ENCODE measurements around the gene VHLL. TPM values are rescaled to one million over a fixed set of nuclear protein-coding genes. Genes with fewer than 3 reads are reported as not detected.
A peak's percentile ranks its signal among the peaks of the same experiment; 100 is the strongest.

Gene VHLL
- total and polyA plus RNA-seq, 7 donors: not detected

DNA sequence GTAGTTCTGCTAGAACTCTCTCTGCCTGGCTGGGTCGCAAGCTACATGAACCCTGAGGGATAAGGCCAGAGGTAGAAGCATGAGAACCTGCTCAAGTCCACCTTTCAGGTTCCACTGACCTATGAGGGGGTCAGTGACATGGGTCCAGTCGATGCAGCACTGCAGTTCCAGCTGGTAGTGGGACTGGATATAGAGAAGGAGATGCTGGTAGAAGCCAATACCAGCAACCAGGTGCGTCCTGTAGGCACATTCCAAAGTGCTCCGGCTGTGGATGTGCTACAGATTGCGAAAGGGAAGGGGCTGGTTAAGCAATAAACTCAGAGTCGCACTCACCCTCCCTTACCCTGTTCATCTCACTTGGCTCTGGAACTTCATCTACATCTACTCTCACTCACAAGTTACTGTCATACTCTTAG is 22.1 kb downstream of the VHLL start:
- DNase-seq: no peak
- WGBS, 3 donors: 58 to 86% (median 67%) methylated on average over 6 of the region's 6 CpGs
- TF ChIP-seq, protein P1, sequence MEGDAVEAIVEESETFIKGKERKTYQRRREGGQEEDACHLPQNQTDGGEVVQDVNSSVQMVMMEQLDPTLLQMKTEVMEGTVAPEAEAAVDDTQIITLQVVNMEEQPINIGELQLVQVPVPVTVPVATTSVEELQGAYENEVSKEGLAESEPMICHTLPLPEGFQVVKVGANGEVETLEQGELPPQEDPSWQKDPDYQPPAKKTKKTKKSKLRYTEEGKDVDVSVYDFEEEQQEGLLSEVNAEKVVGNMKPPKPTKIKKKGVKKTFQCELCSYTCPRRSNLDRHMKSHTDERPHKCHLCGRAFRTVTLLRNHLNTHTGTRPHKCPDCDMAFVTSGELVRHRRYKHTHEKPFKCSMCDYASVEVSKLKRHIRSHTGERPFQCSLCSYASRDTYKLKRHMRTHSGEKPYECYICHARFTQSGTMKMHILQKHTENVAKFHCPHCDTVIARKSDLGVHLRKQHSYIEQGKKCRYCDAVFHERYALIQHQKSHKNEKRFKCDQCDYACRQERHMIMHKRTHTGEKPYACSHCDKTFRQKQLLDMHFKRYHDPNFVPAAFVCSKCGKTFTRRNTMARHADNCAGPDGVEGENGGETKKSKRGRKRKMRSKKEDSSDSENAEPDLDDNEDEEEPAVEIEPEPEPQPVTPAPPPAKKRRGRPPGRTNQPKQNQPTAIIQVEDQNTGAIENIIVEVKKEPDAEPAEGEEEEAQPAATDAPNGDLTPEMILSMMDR (IDR thresholded peaks at IDR 0.05): no peak
- Histone ChIP-seq H3K36me3 (ENCODE audit: insufficient read depth in 1 of 2, low read depth in 1 of 2) (peaks cover 25 to 72% of the 10 kb centered on the region in 2 donors), H3K27ac (no peak overlapping the region), H3K27me3 (ENCODE audit: insufficient read depth in 3 of 3, low read length in 2 of 3) (no peaks in the 10 kb centered on the region), H3K4me3 (no peak overlapping the region), H3K4me1 (peaks cover 25% of the 10 kb centered on the region), H3K9me3 (no peaks in the 10 kb centered on the region)
- ATAC-seq: peak in 2 of 4 donors; percentile 26 to 32
- intact Hi-C loops (cut with DNase I): no loop called here

DNA sequence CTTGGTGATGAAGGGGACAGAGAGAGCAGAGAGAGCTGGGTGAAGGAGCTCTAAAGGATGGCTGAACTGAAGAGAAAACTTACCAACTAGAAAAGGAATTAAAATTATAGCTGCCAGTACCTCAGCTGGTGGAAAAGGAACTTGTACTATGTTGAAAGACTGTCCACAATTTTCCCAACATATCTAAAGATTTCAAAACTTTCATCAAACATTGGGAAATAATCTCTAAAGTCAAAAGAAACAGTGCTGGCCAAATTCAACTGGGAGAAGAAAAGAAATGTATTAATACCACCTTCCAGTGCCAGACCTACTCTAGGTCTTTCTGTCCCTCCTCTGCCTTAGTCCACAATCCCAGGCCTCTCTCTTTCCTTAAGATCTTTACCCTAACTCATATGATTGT is 22.6 kb downstream of the VHLL start:
- H3K27ac ChIP-seq: no peak overlapping the region
- DNase-seq: no peak
- TF ChIP-seq, protein P1 (IDR thresholded peaks at IDR 0.05): no peak

DNA sequence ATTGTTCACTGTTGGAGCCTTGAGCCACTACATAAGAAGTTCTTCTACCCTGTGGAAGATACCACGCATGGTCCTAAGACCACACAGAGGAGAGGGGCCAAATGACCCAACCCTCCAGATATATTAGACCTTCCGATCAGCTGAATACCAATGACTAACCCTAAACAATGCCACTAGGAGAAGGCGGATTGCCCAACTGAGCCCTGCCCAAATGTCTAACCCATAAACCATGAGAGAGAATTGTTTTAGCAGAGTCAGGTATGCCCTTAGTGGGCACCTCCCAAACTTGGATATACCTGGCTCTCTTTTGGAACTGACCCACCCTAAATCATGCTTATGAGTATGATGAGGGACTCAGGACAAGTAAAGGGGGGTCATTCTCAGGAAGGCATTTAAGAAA is 28.8 kb downstream of the VHLL start:
- H3K27me3 ChIP-seq (ENCODE audit: insufficient read depth in 3 of 3, low read length in 2 of 3): no peaks in the 10 kb centered on the region
- no peak for DNase-seq
- H3K9me3 ChIP-seq: no peaks in the 10 kb centered on the region
- intact Hi-C loops (cut with DNase I): no loop called here
- no peak overlapping the region for H3K4me3 ChIP-seq
- no peak overlapping the region for H3K27ac ChIP-seq
- TF ChIP-seq, protein P1 (IDR thresholded peaks at IDR 0.05): no peak
- ATAC-seq: no peak
- H3K36me3 ChIP-seq (ENCODE audit: insufficient read depth in 1 of 2, low read depth in 1 of 2): peaks cover 31 to 100% of the 10 kb centered on the region in 2 donors
- 95 to 98% (median 97%) methylated on average over 3 of the region's 3 CpGs for WGBS, 3 donors
- H3K4me1 ChIP-seq: no peaks in the 10 kb centered on the region

More for the DNA sequence above, 22.6 kb downstream of the VHLL start:
- no peak for ATAC-seq
- H3K4me3 ChIP-seq: no peak overlapping the region
- intact Hi-C loops (cut with DNase I): no loop called here
- peaks cover 22% of the 10 kb centered on the region for H3K4me1 ChIP-seq
- H3K36me3 ChIP-seq (ENCODE audit: insufficient read depth in 1 of 2, low read depth in 1 of 2): peaks cover 26 to 76% of the 10 kb centered on the region in 2 donors
- H3K27me3 ChIP-seq (ENCODE audit: insufficient read depth in 3 of 3, low read length in 2 of 3): no peaks in the 10 kb centered on the region
- no peaks in the 10 kb centered on the region for H3K9me3 ChIP-seq

DNA sequence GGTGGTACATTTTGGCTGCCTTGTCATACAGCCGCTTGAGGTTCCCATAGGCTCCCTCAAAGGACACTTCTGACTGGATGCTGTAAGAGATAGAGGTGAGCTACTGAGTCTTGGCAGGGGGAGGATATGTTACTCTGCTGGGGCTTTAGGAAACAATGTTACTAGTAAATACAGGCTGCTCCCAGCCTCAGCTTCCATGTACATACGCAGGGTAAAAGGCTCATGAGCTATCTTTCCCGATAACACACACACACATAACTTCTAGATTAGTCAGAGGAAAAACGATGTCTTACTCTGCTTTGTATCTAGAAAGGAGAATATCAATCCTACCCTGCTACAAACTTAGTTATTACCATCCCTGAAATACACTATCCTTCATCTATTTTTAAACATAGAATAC is 30.8 kb downstream of the VHLL start:
- no peak overlapping the region for H3K27ac ChIP-seq
- ATAC-seq (no peak), DNase-seq (no peak)
- peaks cover 24 to 98% of the 10 kb centered on the region in 2 donors for H3K36me3 ChIP-seq (ENCODE audit: insufficient read depth in 1 of 2, low read depth in 1 of 2)
- intact Hi-C loops (cut with DNase I): loop anchor here in 1 of 2 donors (5.0 kb wide), 1 partner anchor 49 kb away; no protein-coding TSS in a partner anchor
- WGBS, 3 donors: 87 to 92% (median 88%) methylated on average over 4 of the region's 4 CpGs
- H3K9me3 ChIP-seq: no peaks in the 10 kb centered on the region
- TF ChIP-seq, protein P1 (IDR thresholded peaks at IDR 0.05): no peak
- H3K4me1 ChIP-seq: no peaks in the 10 kb centered on the region
- H3K4me3 ChIP-seq: no peak overlapping the region
- no peaks in the 10 kb centered on the region for H3K27me3 ChIP-seq (ENCODE audit: insufficient read depth in 3 of 3, low read length in 2 of 3)

DNA sequence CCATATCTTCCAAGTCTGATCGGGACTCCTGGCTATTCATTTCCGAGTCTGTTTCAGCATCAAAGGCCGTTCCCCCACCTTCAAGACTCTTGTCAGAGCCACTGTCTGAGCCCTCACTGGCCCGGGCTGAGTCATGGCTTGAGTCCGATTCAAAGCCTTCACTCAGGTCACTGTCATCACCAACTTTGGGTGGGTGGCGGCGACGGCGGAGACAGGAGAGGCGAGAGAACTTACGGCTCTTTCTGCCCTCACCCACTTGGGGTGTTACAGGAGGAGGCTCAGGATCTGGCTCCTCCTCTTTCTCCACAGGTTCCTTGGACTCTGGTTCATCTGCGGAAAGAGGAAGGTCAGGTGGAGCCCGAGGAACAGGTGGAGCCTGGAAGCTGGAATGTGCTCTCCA is 33.1 kb downstream of the VHLL start:
- Histone ChIP-seq H3K4me3 (no peak overlapping the region), H3K4me1 (no peaks in the 10 kb centered on the region), H3K27me3 (ENCODE audit: insufficient read depth in 3 of 3, low read length in 2 of 3) (no peaks in the 10 kb centered on the region), H3K9me3 (no peaks in the 10 kb centered on the region), H3K27ac (no peak overlapping the region), H3K36me3 (ENCODE audit: insufficient read depth in 1 of 2, low read depth in 1 of 2) (peaks cover 18 to 98% of the 10 kb centered on the region in 2 donors)
- TF ChIP-seq, protein P1 (IDR thresholded peaks at IDR 0.05): no peak
- 87 to 93% (median 90%) methylated on average over 13 of the region's 13 CpGs for WGBS, 3 donors
- intact Hi-C loops (cut with DNase I): loop anchor here in 1 of 2 donors (5.0 kb wide), 1 partner anchor 51 kb away; no protein-coding TSS in a partner anchor
- DNase-seq (no peak), ATAC-seq (peak in 1 of 4 donors; percentile 25)

Measured in psoas muscle (tissue), 8 donors.